GM10248 (cell line): ENCODE data around the gene BCL11A.

Source experiments
- CTCF ChIA-PET: fragments of 300-600 bp; sonication (Branson Sonifier 250); formaldehyde crosslinking; extraction: SDS; loops from one replicate; lab custom pipeline; 2021; ENCODE audit warnings: antibody characterized with exemption; lab: Yijun Ruan, JAX
- POLR2A ChIA-PET: fragments of 350-650 bp; sonication (Branson Sonifier 250); formaldehyde crosslinking; extraction: SDS; loops from one replicate; lab custom pipeline; 2020; ENCODE audit warnings: antibody characterized with exemption; lab: Yijun Ruan, JAX
- DNase-seq: peaks from one replicate; pipeline ENCODE4 v3.0.0; 2012; ENCODE audit errors: extremely low spot score
- TF ChIP-seq, protein P1 (sequence below): IDR thresholded peaks from 2 replicates; pipeline ENCODE4 v1.5.1; 2012; ENCODE audit warnings: mild to moderate bottlenecking, low read depth; ENCODE audit errors: extremely low read depth, missing control alignments, control extremely low read depth

Gene BCL11A

DNA sequence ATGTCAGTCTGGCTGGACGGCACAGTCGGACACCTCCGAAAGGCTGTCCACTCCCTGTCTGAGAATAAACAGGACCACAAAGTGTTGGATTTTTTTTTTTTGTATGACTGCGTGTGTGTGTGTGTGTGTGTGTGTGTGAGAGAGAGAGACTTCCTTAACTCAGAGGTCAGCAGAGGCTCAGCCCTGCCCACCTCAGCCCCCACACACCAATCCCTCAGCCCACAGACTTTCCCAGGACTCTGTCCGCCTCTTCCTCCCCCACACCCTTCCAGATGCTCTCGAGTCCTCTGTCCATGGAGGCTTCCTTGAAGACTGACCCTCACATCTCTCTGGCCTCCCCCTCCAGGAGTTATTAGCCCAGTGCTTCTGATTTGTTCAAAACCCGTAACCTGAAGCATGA is 147.3 kb downstream of the BCL11A start:
- POLR2A ChIA-PET: no interaction called here

DNA sequence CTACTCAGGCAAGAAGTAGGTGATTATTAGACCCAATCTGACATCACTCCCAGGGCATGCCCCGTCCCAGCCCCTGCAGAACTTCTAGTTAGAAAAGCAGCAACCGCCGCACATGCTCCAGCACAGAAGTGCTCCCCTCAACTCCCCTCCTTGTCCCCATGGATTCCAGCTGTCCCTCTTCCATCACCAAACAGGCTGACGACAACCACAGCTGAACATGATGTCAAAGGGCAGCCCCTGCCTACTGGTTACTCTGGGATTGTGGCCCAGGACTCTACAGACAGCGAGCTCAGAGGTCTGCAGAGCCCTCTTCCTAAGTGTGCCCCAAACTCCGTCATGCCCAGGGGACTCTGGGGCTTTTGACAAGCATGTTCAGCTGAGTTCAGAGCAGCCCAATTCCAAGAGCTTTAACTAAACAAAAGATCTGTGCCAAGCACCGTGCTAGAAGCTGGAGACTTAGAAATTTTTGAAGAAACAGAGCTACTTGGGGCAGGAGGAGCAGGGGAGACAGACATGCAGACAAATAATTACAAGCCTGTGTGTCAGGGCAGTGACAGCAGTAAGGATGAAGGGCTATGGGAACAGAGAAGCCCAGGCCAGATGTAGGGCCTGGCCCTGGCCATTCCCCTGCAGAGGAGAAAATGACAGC is 148.1 kb downstream of the BCL11A start:
- CTCF ChIA-PET: no interaction called here
- DNase-seq: no peak
- TF ChIP-seq, protein P1, sequence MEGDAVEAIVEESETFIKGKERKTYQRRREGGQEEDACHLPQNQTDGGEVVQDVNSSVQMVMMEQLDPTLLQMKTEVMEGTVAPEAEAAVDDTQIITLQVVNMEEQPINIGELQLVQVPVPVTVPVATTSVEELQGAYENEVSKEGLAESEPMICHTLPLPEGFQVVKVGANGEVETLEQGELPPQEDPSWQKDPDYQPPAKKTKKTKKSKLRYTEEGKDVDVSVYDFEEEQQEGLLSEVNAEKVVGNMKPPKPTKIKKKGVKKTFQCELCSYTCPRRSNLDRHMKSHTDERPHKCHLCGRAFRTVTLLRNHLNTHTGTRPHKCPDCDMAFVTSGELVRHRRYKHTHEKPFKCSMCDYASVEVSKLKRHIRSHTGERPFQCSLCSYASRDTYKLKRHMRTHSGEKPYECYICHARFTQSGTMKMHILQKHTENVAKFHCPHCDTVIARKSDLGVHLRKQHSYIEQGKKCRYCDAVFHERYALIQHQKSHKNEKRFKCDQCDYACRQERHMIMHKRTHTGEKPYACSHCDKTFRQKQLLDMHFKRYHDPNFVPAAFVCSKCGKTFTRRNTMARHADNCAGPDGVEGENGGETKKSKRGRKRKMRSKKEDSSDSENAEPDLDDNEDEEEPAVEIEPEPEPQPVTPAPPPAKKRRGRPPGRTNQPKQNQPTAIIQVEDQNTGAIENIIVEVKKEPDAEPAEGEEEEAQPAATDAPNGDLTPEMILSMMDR: no peak
- POLR2A ChIA-PET: no interaction called here

More for the DNA sequence above, 147.3 kb downstream of the BCL11A start:
- CTCF ChIA-PET: interaction anchor here (2.0 kb wide), 1 partner anchor 34 kb away, joined by 9 read pairs; no protein-coding TSS in a partner anchor
- DNase-seq: no peak
- TF ChIP-seq, protein P1: no peak
